GM18870 (cell line): Measurements from ENCODE around the gene ASCC3.
"Not testable (repeated sequence)": the region's sequence is repeated elsewhere in the genome, so short reads cannot be mapped to it uniquely, and the experiment has no call there.

Source experiments
- ATAC-seq: cut with Tn5 transposase; IDR thresholded peaks from one replicate; pipeline ENCODE4 v1.9.1; 2021; ENCODE audit warnings: moderate library complexity; ENCODE audit not compliant: unreplicated experiment

ASCC3 gene

GRCh38 chr6:100808638-100809275 is 72.4 kb downstream of the ASCC3 start:
- ATAC-seq = no peak

GRCh38 chr6:100806296-100806695 is 74.8 kb downstream of the ASCC3 start:
- no peak for ATAC-seq

- ATAC-seq = no peak
Observed at GRCh38 chr6:100803264-100804045, 77.7 kb downstream of the ASCC3 start.

GRCh38 chr6:100801036-100801435 is 80.1 kb downstream of the ASCC3 start:
- ATAC-seq = no peak

GRCh38 chr6:100796049-100796823 is 84.9 kb downstream of the ASCC3 start:
- peak; percentile 76 for ATAC-seq

GRCh38 chr6:100790084-100790483 is 91.0 kb downstream of the ASCC3 start:
- ATAC-seq = no peak

- no peak for ATAC-seq
Observed at GRCh38 chr6:100785982-100786381, 95.1 kb downstream of the ASCC3 start.

GRCh38 chr6:100780648-100781047 is 100.5 kb downstream of the ASCC3 start:
- ATAC-seq = no peak

- ATAC-seq = no peak
Observed at GRCh38 chr6:100775667-100776066, 105.5 kb downstream of the ASCC3 start.

- no peak for ATAC-seq
Observed at GRCh38 chr6:100774681-100775080, 106.4 kb downstream of the ASCC3 start.

- ATAC-seq = no peak
Observed at GRCh38 chr6:100768816-100769351, 112.2 kb downstream of the ASCC3 start.

- no peak for ATAC-seq
Observed at GRCh38 chr6:100763617-100764241, 117.4 kb downstream of the ASCC3 start.

GRCh38 chr6:100761841-100762240 is 119.3 kb downstream of the ASCC3 start:
- no peak for ATAC-seq

- ATAC-seq = not testable (repeated sequence)
Observed at GRCh38 chr6:100758386-100758785, 122.7 kb downstream of the ASCC3 start.

GRCh38 chr6:100753421-100753820 is 127.7 kb downstream of the ASCC3 start:
- ATAC-seq = no peak

- ATAC-seq = no peak
Observed at GRCh38 chr6:100751590-100751989, 129.5 kb downstream of the ASCC3 start.

- ATAC-seq = no peak
Observed at GRCh38 chr6:100745419-100746041, 135.6 kb downstream of the ASCC3 start.

- no peak for ATAC-seq
Observed at GRCh38 chr6:100740439-100740838, 140.7 kb downstream of the ASCC3 start.

- ATAC-seq = not testable (repeated sequence)
Observed at GRCh38 chr6:100737720-100738119, 143.4 kb downstream of the ASCC3 start.

- ATAC-seq = no peak
Observed at GRCh38 chr6:100731411-100731810, 149.7 kb downstream of the ASCC3 start.
